Bronchial epithelial cell (primary cell): ENCODE results near the gene SLC35B1. TPM values are rescaled to one million over a fixed set of nuclear protein-coding genes. Genes with fewer than 3 reads are reported as not detected.

Experiments
- DNase-seq: peaks from one replicate; pipeline ENCODE4 v3.0.0-alpha.2; 2010; ENCODE audit warnings: low read depth
- FAIRE-seq: peaks from 2 replicates; lab custom pipeline; 2011; peaks lifted over from hg19 to GRCh38; lab: Jason Lieb, UNC
- H3K27me3 ChIP-seq: 2 replicates; pipeline ENCODE4 v1.5.1; 2011; ENCODE audit warnings: low read length; ENCODE audit not compliant: control insufficient read depth, insufficient read depth
- H3K36me3 ChIP-seq: 2 replicates; pipeline ENCODE4 v1.5.1; 2011; ENCODE audit warnings: low read length; ENCODE audit not compliant: control insufficient read depth, insufficient read depth
- H3K4me3 ChIP-seq: 2 replicates; pipeline ENCODE4 v1.5.1; 2011; ENCODE audit warnings: mild to moderate bottlenecking, low read depth, low read length, control low read depth
- CTCF ChIP-seq: IDR thresholded peaks from 2 replicates; pipeline ENCODE4 v1.5.1; 2011; ENCODE audit warnings: mild to moderate bottlenecking, moderate library complexity, low read length, control low read depth, inconsistent platforms; ENCODE audit not compliant: insufficient read depth, severe bottlenecking
- total RNA-seq: library from RNA; depleted of rRNA; stranded (reverse); fragments of >200 nt; gene quantifications from 2 replicates; pipeline ENCODE4 v1.2.1, GENCODE V29; 2014

Gene SLC35B1
- total RNA-seq, 1 donor from 2014 or later = 91.1 TPM

- H3K36me3 ChIP-seq = peaks cover 2% of the 10 kb centered on the region
- no peaks in the 10 kb centered on the region for H3K27me3 ChIP-seq
- no peak for TF ChIP-seq CTCF
- DNase-seq = no peak
- no peak for FAIRE-seq
- H3K4me3 ChIP-seq = no peak overlapping the region
Observed at GRCh38 chr17:49722066-49722465, 14.3 kb upstream of the SLC35B1 start.

DNA sequence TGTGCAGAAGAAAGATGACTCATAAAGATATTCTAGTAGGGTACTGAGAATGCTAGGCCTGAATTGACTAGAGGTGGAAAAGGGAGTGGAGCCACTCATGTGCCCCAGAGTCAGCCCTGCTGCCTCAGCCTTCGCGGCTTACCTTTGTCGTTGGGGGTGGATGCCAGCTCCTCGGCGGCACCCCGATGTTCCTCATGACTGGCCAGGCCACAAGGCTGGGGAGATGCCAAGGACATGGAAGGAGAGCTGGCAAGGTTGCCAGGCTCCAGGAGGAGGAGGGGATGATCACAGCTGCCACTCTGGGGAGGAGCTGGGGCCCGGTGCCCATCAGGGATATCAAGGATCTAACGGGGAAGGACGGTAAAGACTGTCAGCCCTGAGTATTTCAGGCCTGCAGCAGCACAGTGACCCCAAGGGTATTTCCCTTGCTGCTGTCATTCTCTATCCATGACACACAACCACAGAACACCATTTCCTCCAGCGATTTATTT lies 9.7 kb upstream of the SLC35B1 start:
- TF ChIP-seq CTCF = no peak
- peaks cover 2% of the 10 kb centered on the region for H3K36me3 ChIP-seq
- FAIRE-seq (no peak), DNase-seq (no peak)
- H3K27me3 ChIP-seq = no peaks in the 10 kb centered on the region
- H3K4me3 ChIP-seq = no peak overlapping the region

DNA sequence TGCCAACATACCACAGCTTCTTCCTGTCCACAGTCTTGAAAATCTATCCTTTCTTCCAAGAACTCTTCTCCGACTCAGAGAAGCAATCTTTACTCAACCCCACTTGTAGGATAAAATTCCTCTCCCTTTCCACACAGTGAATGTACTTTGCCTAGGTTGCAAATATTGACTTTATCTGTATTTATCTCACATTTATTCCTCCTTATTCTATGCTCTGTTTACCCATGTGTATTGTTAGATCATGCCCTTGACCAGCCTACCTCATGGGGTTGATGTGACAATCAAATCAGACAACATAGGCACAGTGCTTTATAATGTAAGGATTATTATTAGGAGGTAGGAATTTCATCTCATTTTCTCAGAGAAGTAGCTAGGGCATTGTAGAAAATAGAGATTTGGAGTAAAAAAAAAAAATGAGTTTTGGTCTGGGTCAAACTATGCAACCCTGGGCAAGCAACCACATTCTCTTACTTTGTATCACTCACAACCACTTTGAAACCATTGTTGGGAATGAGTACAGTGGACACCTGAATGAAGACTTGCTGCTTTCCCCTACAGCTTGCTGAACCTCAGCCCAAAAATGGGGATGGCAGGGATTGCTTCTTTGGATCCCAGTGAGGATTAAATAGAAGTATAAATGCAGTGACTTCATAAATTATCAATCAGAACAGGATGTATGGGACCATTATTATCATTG lies 9.1 kb upstream of the SLC35B1 start:
- Histone ChIP-seq H3K36me3 (peaks cover 2% of the 10 kb centered on the region), H3K27me3 (no peaks in the 10 kb centered on the region), H3K4me3 (no peak overlapping the region)
- FAIRE-seq = no peak
- no peak for TF ChIP-seq CTCF
- no peak for DNase-seq

DNA sequence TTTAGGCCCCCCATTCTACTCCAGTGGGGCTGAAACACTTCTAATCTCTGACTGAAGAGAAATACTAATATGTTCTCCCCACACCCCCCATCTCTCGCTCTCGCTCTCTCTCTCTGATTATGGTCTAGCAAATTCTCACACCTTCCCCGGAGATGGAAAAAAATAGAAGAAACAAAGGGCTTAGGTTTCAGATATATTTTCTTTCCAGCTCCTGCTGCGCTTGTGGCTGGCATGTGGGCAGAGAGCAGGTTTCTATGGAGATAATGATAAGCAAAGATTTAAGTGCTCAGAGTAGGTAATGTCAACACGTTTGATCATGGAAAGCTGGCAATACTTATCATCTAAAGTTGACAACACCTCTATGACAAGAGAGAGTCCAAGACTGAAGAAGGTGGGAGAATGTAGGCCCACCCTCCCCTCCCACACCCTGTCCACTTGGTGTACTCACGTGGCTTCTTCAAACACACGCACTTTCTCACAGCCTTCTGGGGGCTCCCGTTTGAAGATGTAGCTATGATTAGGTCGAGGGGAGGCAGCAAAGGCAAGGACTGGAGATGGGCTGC lies 8.0 kb upstream of the SLC35B1 start:
- H3K27me3 ChIP-seq = no peaks in the 10 kb centered on the region
- no peak overlapping the region for H3K4me3 ChIP-seq
- peaks cover 2% of the 10 kb centered on the region for H3K36me3 ChIP-seq
- no peak for DNase-seq
- no peak for TF ChIP-seq CTCF
- FAIRE-seq = no peak

- H3K36me3 ChIP-seq = peaks cover 2% of the 10 kb centered on the region
- H3K4me3 ChIP-seq = no peak overlapping the region
- FAIRE-seq = no peak
- H3K27me3 ChIP-seq = no peaks in the 10 kb centered on the region
- TF ChIP-seq CTCF = no peak
- DNase-seq = no peak
Observed at GRCh38 chr17:49715216-49715615, 7.5 kb upstream of the SLC35B1 start.
